ENCODE results near the gene TAS2R1.

Gene TAS2R1

DNA sequence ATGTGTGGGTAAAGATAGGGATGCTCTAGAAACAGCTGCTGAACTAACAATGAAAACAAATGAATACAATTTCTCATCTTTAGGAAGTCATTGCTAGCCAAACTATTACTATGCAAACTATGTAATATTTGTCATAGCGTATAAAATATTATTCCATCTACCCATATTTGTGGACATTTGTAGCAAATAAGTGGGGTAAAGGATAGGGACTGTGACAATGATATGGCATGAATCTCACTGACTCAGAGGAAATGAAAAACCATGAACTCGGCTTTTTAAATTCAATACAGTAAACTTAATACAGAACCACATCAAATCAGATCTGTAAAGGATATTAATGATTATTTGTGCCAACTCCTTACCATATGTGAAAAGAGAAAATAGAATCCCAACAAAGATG, 16.7 kb upstream of the TAS2R1 start:
- Histone ChIP-seq H3K9me3 (no peaks in the 10 kb centered on the region), H3K4me1 (no peaks in the 10 kb centered on the region), H3K36me3 (no peaks in the 10 kb centered on the region), H3K27me3 (no peaks in the 10 kb centered on the region), H3K4me3 (ENCODE audit: low read depth, low read length) (no peak overlapping the region)
- TF ChIP-seq, protein P1, sequence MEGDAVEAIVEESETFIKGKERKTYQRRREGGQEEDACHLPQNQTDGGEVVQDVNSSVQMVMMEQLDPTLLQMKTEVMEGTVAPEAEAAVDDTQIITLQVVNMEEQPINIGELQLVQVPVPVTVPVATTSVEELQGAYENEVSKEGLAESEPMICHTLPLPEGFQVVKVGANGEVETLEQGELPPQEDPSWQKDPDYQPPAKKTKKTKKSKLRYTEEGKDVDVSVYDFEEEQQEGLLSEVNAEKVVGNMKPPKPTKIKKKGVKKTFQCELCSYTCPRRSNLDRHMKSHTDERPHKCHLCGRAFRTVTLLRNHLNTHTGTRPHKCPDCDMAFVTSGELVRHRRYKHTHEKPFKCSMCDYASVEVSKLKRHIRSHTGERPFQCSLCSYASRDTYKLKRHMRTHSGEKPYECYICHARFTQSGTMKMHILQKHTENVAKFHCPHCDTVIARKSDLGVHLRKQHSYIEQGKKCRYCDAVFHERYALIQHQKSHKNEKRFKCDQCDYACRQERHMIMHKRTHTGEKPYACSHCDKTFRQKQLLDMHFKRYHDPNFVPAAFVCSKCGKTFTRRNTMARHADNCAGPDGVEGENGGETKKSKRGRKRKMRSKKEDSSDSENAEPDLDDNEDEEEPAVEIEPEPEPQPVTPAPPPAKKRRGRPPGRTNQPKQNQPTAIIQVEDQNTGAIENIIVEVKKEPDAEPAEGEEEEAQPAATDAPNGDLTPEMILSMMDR (IDR thresholded peaks at IDR 0.05; ENCODE audit: low read depth, low read length), result no peak
- no peak for DNase-seq

DNA sequence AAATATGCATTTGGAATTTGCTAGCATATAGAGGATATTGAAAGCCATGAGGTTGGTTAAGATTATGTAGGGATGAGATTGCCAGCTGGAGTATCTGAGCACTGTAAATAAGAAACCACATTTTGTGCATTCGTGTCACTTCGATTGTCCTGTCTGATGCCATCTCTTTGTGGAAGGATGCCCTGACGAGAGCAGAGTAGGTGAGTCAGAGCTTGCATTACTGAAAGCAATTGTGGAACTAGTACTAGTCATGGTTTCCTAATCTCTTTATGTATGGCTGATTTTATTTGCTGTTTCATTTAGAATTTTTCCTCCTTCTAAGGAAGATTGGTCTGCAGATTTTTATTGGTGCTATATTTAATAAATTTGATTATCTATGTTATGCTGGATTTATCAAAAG, 14.5 kb upstream of the TAS2R1 start:
- no peak for DNase-seq
- Histone ChIP-seq H3K36me3 (no peaks in the 10 kb centered on the region), H3K27me3 (no peaks in the 10 kb centered on the region), H3K4me1 (no peaks in the 10 kb centered on the region), H3K9me3 (no peaks in the 10 kb centered on the region), H3K4me3 (ENCODE audit: low read depth, low read length) (no peak overlapping the region)
- TF ChIP-seq, protein P1 (IDR thresholded peaks at IDR 0.05; ENCODE audit: low read depth, low read length), result no peak

GRCh38 chr5:9642621-9643020, 12.5 kb upstream of the TAS2R1 start:
- DNase-seq, result no peak
- H3K4me1 ChIP-seq, result no peaks in the 10 kb centered on the region
- TF ChIP-seq, protein P1 (IDR thresholded peaks at IDR 0.05; ENCODE audit: low read depth, low read length), result no peak
- no peaks in the 10 kb centered on the region for H3K36me3 ChIP-seq
- H3K9me3 ChIP-seq, result 0 out of 2 replicates have a peak, but pooled peaks cover 2% of the 10 kb centered on the region
- H3K27me3 ChIP-seq, result no peaks in the 10 kb centered on the region
- no peak overlapping the region for H3K4me3 ChIP-seq (ENCODE audit: low read depth, low read length)

- DNase-seq, result no peak
- Histone ChIP-seq H3K27me3 (no peaks in the 10 kb centered on the region), H3K4me3 (ENCODE audit: low read depth, low read length) (no peak overlapping the region), H3K9me3 (0 out of 2 replicates have a peak, but pooled peaks cover 2% of the 10 kb centered on the region), H3K36me3 (no peaks in the 10 kb centered on the region), H3K4me1 (no peaks in the 10 kb centered on the region)
- TF ChIP-seq, protein P1 (IDR thresholded peaks at IDR 0.05; ENCODE audit: low read depth, low read length), result no peak
These were observed 11.7 kb upstream of the TAS2R1 start for GRCh38 chr5:9641806-9642355.

DNA sequence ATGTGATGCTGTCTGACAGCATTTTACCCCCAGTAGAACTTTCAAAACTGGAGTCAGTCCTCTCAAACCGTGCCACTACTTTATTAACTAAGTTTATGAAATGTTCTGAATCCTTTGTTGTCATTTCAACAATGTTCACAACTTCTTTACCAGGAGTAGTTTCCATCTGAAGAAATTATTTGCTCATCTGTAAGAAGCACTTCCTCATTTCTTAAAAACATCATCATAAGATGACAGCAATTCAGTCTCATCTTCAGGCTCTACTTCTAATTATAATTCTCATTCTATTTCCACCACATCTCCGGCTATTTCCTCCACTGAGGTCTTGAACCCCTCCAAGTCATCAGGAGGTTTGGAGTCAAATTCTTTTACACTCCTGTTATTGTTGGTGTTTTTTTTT, 2.3 kb upstream of the TAS2R1 start:
- no peaks in the 10 kb centered on the region for H3K27me3 ChIP-seq
- H3K36me3 ChIP-seq, result no peaks in the 10 kb centered on the region
- H3K9me3 ChIP-seq, result no peaks in the 10 kb centered on the region
- H3K4me3 ChIP-seq (ENCODE audit: low read depth, low read length), result no peak overlapping the region
- peaks cover 3% of the 10 kb centered on the region; the same call in 1 of the 2 replicates for H3K4me1 ChIP-seq
- TF ChIP-seq, protein P1 (IDR thresholded peaks at IDR 0.05; ENCODE audit: low read depth, low read length), result no peak
- DNase-seq, result no peak

DNA sequence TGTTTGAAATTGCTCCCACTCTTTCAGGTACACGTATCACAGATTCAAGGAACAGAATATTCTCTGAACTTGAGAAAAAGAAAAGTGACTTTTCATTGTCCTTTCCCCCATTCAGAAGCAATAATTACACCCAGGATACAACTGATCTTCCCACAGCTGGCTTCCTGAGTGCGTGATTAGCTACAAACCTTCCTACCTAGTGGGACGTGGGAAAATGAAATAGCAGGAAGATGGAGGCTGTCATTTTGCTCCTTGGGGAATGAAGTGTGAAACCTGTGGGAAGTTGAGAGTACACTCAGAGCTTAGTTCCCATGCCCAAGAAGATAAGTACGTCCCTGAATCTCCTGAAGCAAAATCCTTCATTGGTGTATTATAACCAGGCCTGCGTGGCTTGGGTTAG, 2.6 kb downstream of the TAS2R1 start:
- TF ChIP-seq, protein P1 (IDR thresholded peaks at IDR 0.05; ENCODE audit: low read depth, low read length), result no peak
- Histone ChIP-seq H3K4me3 (ENCODE audit: low read depth, low read length) (no peak overlapping the region), H3K4me1 (peaks cover 7% of the 10 kb centered on the region), H3K27me3 (no peaks in the 10 kb centered on the region), H3K36me3 (no peaks in the 10 kb centered on the region), H3K9me3 (no peaks in the 10 kb centered on the region)
- no peak for DNase-seq
